SU-DHL-6 (cell line): ENCODE data around the gene SHQ1.

ENCODE experiments used
- H2AFZ ChIP-seq: fragments of 200-600 bp; sonication (generic); 2 replicates; pipeline ENCODE4 v1.6.1; 2014; ENCODE audit warnings: low read depth, mild to moderate bottlenecking, moderate library complexity, mixed read lengths, antibody characterized with exemption, low read length; ENCODE audit not compliant: severe bottlenecking
- H3F3A ChIP-seq: fragments of 200-600 bp; shearing (Covaris generic); 2 replicates; pipeline ENCODE4 v1.6.0; 2016; ENCODE audit warnings: antibody characterized with exemption, mild to moderate bottlenecking; ENCODE audit not compliant: insufficient read depth
- H3K27ac ChIP-seq: fragments of 200-600 bp; sonication (generic); 2 replicates; pipeline ENCODE4 v1.5.1; 2016; ENCODE audit warnings: low read depth, mild to moderate bottlenecking, low read length, moderate library complexity, mixed read lengths
- H3K27me3 ChIP-seq: fragments of 200-600 bp; sonication (generic), shearing (Covaris generic); 2 replicates; pipeline ENCODE4 v1.6.0; 2014; ENCODE audit warnings: mild to moderate bottlenecking, low read length
- H3K36me3 ChIP-seq: fragments of 200-600 bp; sonication (generic); 2 replicates; pipeline ENCODE4 v1.6.1; 2014; ENCODE audit warnings: mild to moderate bottlenecking, low read length, mixed read lengths
- H3K4me2 ChIP-seq: fragments of 300-600, 200-600 bp; shearing (Covaris generic), sonication (generic); 2 replicates; pipeline ENCODE4 v1.6.0; 2014; ENCODE audit warnings: low read length, low read depth, mild to moderate bottlenecking; ENCODE audit not compliant: poor library complexity, severe bottlenecking
- H3K4me3 ChIP-seq: fragments of 200-600 bp; sonication (generic); 2 replicates; pipeline ENCODE4 v1.5.1; 2014; ENCODE audit warnings: antibody characterized with exemption, low read length, mild to moderate bottlenecking, mixed read lengths; ENCODE audit not compliant: insufficient read depth, poor library complexity, severe bottlenecking
- H3K79me2 ChIP-seq: fragments of 200-600 bp; sonication (generic); 2 replicates; pipeline ENCODE4 v1.6.1; 2014; ENCODE audit warnings: mild to moderate bottlenecking, low read length, moderate library complexity; ENCODE audit not compliant: insufficient read depth
- H3K9ac ChIP-seq: fragments of 200-600 bp; sonication (generic); 2 replicates; pipeline ENCODE4 v1.7.0; 2014; ENCODE audit warnings: mild to moderate bottlenecking, low read length
- H3K9me2 ChIP-seq: fragments of 200-600 bp; sonication (generic); replicated peaks from 2 replicates; pipeline ENCODE4 v1.6.1; 2014; ENCODE audit warnings: low read length; ENCODE audit not compliant: insufficient read depth
- H3K9me3 ChIP-seq: fragments of 200-600 bp; sonication (generic); 2 replicates; pipeline ENCODE4 v1.6.1; 2014; ENCODE audit warnings: low read length, mixed read lengths; ENCODE audit not compliant: insufficient read depth
- H4K20me1 ChIP-seq: fragments of 200-600 bp; sonication (generic); 2 replicates; pipeline ENCODE4 v1.6.1; 2014; ENCODE audit warnings: low read depth, mild to moderate bottlenecking, antibody characterized with exemption, low read length, moderate library complexity, mixed read lengths
- EZH2phosphoT487 ChIP-seq: fragments of 200-600 bp; sonication (generic), shearing (Covaris generic); conservative IDR thresholded peaks from 2 replicates; pipeline ENCODE4 v1.6.1; 2018; ENCODE audit warnings: mild to moderate bottlenecking, antibody characterized with exemption, low read length, moderate library complexity, mixed read lengths
- TF ChIP-seq, protein P1 (sequence below): fragments of 200-600 bp; sonication (generic); IDR thresholded peaks from one replicate; pipeline ENCODE4 v1.5.1; 2017; ENCODE audit warnings: antibody characterized with exemption, mild to moderate bottlenecking, low read length, moderate library complexity; ENCODE audit not compliant: insufficient read depth, poor library complexity, severe bottlenecking

SHQ1 gene

DNA sequence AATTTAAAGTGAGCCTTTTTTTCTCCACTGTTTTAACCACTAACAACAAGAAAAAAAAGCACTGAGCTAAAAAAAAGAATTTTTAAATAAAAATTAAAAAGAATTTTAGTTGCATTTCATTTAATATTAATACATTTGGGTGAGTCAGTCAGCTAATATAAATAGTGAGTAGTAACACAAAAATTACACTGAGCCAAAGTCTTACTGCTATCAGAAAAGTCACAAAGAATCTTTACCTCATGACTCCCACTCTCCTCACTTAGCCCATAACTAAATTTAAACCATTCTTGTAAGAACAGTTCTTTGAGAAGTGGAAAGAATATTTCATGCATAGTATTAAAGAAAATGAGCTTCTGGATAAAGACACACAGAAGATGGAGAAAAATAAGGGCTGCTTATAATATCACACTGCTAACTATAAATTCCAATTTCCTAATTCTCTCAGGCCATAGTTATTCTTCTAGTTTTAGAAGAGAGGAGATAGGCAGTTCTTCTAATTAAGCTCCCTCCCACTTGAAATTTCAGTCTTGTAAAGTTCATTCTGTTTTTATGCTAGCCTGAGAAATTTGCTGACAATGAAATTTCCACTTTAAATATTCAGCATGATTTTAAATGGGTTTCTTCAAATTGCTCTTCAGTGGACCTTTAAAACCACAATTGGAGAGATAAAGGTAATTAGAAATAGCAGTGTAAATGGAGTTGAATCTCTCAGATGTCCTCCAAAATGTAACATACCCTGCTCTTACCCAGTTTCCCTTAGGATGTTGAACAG lies 17.6 kb downstream of the SHQ1 start:
- TF ChIP-seq, protein P1, sequence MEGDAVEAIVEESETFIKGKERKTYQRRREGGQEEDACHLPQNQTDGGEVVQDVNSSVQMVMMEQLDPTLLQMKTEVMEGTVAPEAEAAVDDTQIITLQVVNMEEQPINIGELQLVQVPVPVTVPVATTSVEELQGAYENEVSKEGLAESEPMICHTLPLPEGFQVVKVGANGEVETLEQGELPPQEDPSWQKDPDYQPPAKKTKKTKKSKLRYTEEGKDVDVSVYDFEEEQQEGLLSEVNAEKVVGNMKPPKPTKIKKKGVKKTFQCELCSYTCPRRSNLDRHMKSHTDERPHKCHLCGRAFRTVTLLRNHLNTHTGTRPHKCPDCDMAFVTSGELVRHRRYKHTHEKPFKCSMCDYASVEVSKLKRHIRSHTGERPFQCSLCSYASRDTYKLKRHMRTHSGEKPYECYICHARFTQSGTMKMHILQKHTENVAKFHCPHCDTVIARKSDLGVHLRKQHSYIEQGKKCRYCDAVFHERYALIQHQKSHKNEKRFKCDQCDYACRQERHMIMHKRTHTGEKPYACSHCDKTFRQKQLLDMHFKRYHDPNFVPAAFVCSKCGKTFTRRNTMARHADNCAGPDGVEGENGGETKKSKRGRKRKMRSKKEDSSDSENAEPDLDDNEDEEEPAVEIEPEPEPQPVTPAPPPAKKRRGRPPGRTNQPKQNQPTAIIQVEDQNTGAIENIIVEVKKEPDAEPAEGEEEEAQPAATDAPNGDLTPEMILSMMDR = no peak
- no peak for TF ChIP-seq EZH2phosphoT487
- no peak overlapping the region for H3K9ac ChIP-seq
- no peak overlapping the region for H2AFZ ChIP-seq
- H3K9me2 ChIP-seq = no peaks in the 10 kb centered on the region
- no peak overlapping the region for H3K27ac ChIP-seq
- H4K20me1 ChIP-seq = no peaks in the 10 kb centered on the region
- H3F3A ChIP-seq = no peaks in the 10 kb centered on the region
- no peaks in the 10 kb centered on the region for H3K27me3 ChIP-seq
- no peak overlapping the region for H3K4me3 ChIP-seq
- H3K4me2 ChIP-seq = no peak overlapping the region
- no peaks in the 10 kb centered on the region for H3K9me3 ChIP-seq
- H3K79me2 ChIP-seq = no peaks in the 10 kb centered on the region
- peaks cover 10% of the 10 kb centered on the region; the same call in 1 of the 2 replicates for H3K36me3 ChIP-seq

DNA sequence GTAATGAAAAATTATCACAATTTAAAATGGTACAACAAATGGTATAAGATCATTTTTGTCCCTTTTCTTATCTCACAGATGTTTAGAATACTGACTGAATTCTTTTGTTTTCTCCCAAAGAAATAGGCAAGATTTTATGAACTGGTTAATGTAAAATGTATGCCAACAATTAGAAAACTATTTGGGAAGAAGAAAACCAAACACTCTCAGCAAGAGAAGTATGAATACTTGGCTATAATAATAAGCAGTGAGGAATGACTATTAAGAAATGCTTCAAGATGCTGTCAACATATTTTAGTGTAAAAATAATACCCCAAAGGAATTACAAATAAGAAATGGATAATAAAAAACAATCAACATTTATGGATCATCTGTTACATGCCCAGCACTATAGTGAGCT lies 18.5 kb downstream of the SHQ1 start:
- no peaks in the 10 kb centered on the region for H3K27me3 ChIP-seq
- no peaks in the 10 kb centered on the region for H3F3A ChIP-seq
- no peak overlapping the region for H3K4me3 ChIP-seq
- no peak overlapping the region for H3K9ac ChIP-seq
- H3K79me2 ChIP-seq = no peaks in the 10 kb centered on the region
- H3K9me2 ChIP-seq = no peaks in the 10 kb centered on the region
- TF ChIP-seq, protein P1 = no peak
- no peak for TF ChIP-seq EZH2phosphoT487
- no peaks in the 10 kb centered on the region for H4K20me1 ChIP-seq
- no peaks in the 10 kb centered on the region for H3K9me3 ChIP-seq
- no peak overlapping the region for H2AFZ ChIP-seq
- H3K4me2 ChIP-seq = no peak overlapping the region
- peaks cover 10% of the 10 kb centered on the region; the same call in 1 of the 2 replicates for H3K36me3 ChIP-seq
- H3K27ac ChIP-seq = no peak overlapping the region

DNA sequence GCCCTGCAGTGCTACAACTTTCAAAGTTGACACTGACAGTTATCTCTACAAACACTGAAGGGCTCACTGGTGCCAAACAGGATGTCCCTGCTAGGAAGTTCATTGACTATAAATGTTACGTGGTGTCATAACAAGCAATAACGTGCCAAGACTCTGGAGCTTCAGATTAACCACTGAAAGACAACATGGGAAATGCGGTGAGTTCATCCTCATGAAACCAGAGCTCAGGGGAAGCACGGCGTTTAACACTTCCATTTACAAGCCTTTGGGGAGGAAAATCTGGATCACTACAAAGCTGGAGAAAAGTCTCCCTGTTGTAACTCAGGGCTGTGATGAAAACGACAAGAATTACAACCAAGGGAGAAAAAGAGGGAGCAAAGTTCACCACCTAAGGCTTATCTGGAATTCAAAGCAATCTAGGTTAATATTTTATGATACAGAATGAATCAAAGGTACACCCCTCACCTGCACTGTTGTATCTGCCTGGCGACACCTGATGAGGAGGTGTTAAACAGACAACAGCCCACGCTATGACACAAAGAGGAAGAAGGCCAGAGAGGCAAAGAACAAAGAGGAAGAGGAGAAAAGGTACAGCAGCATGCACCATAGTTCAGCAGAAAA lies 27.0 kb downstream of the SHQ1 start:
- Histone ChIP-seq H3K27ac (peak overlapping the region; percentile 76), H3K27me3 (no peaks in the 10 kb centered on the region), H3K36me3 (peaks cover 2% of the 10 kb centered on the region; the same call in 1 of the 2 replicates), H3K4me3 (no peak overlapping the region), H3K79me2 (no peaks in the 10 kb centered on the region; the same call in 1 of the 2 replicates), H3K9me3 (no peaks in the 10 kb centered on the region), H3K9ac (peak overlapping the region; percentile 27; the same call in 1 of the 2 replicates), H2AFZ (peak overlapping the region; percentile 5), H3F3A (peaks cover 3% of the 10 kb centered on the region), H3K4me2 (peak overlapping the region; percentile 46), H4K20me1 (no peaks in the 10 kb centered on the region), H3K9me2 (no peaks in the 10 kb centered on the region)
- TF ChIP-seq, protein P1 = no peak
- TF ChIP-seq EZH2phosphoT487 = no peak
